Measurements from ENCODE around the gene DAPK1.

DAPK1 gene

DNA sequence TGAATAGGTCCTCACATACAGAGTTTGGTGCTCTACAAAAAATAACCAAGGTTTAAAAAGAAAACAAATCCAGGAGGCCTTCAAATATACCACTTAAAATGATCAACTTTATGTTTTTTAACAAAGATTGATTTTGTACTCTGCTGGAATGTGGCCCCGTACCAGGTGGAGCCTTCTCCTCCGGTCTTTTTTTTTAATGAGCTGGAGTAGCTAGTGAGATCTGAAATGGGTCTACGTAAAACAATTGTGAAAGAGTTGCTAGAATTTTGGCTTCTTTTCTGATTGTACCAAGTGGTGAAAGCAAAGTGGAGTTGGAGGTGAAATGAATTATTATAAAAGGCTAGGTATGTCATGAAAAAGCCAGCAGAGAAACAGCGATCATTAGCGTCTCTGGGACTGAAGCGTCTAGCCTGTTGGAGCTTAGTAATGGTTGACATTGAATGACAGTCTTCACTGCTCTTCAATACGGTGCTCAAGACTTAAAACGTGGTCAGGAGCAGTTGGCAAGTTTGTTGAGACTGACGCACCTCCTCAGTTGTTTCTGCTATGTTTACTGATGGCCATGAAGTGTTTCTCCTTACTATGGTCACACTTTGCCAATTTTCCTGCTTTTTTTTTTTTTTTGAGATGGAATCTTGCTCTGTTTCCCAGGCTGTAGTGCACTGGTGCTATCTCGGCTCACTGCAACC lies 84.4 kb downstream of the DAPK1 start:
- H3K4me3 ChIP-seq (ENCODE audit: low read depth, low read length) = no peak overlapping the region
- H3K9me3 ChIP-seq (ENCODE audit: control insufficient read depth, insufficient read depth, low read depth, low read length) = no peaks in the 10 kb centered on the region
- H3K4me1 ChIP-seq (ENCODE audit: control insufficient read depth, insufficient read depth, low read length) = 0 out of 2 replicates have a peak, but pooled peaks cover 3% of the 10 kb centered on the region
- CTCF ChIA-PET = interaction anchor here (1.3 kb wide), 1 partner anchor 80 kb away, joined by 3 read pairs; no protein-coding TSS in a partner anchor
- no peak overlapping the region for H3K27ac ChIP-seq (ENCODE audit: extremely low read depth, low read depth, low read length)
- POLR2A ChIA-PET = no interaction called here
- TF ChIP-seq ZNF433 (tag by site-specific recombination; IDR thresholded peaks at IDR 0.05; ENCODE audit: low read depth) (no peak), BCL11A (tag by site-specific recombination; IDR thresholded peaks at IDR 0.05; ENCODE audit: low read depth) (no peak), HOXA7 (CRISPR knock-in tag; IDR thresholded peaks at IDR 0.05; ENCODE audit: borderline replicate concordance) (no peak), ZNF366 (tag by site-specific recombination; conservative IDR thresholded peaks at IDR 0.05) (no peak), KLF7 (tag by site-specific recombination; IDR thresholded peaks at IDR 0.05; ENCODE audit: borderline replicate concordance) (no peak), ZNF548 (tag by site-specific recombination; IDR thresholded peaks at IDR 0.05) (no peak), SETDB1 (IDR thresholded peaks at IDR 0.05; ENCODE audit: insufficient read length, low read length) (no peak), ZNF416 (tag by site-specific recombination; IDR thresholded peaks at IDR 0.05) (no peak), ZNF394 (tag by site-specific recombination; IDR thresholded peaks at IDR 0.05; ENCODE audit: borderline replicate concordance) (no peak), ZNF121 (tag by site-specific recombination; IDR thresholded peaks at IDR 0.05) (no peak), ZNF555 (tag by site-specific recombination; conservative IDR thresholded peaks at IDR 0.05) (no peak)
- H3K36me3 ChIP-seq (ENCODE audit: control insufficient read depth in 2 of 2, insufficient read depth in 1 of 2, low read length in 2 of 2) = no peaks in the 10 kb centered on the region

- CTCF ChIA-PET = no interaction called here
- TF ChIP-seq ZNF791 (tag by site-specific recombination; IDR thresholded peaks at IDR 0.05) = no peak
- no peak for TF ChIP-seq ZNF747 (tag by site-specific recombination; IDR thresholded peaks at IDR 0.05)
- no peak for TF ChIP-seq MEIS1 (CRISPR knock-in tag; IDR thresholded peaks at IDR 0.05; ENCODE audit: borderline replicate concordance)
- no peak for TF ChIP-seq ZNF560 (tag by site-specific recombination; IDR thresholded peaks at IDR 0.05; ENCODE audit: borderline replicate concordance)
- no peak for TF ChIP-seq ZNF513 (tag by site-specific recombination; IDR thresholded peaks at IDR 0.05)
- TF ChIP-seq ZNF549 (tag by site-specific recombination; IDR thresholded peaks at IDR 0.05) = no peak
- no peak for TF ChIP-seq SALL2 (tag by site-specific recombination; IDR thresholded peaks at IDR 0.05; ENCODE audit: borderline replicate concordance)
- TF ChIP-seq ZBTB8A (tag by site-specific recombination; IDR thresholded peaks at IDR 0.05) = no peak
- TF ChIP-seq OVOL3 (tag by site-specific recombination; IDR thresholded peaks at IDR 0.05) = no peak
- no peak for TF ChIP-seq TSHZ1 (tag by site-specific recombination; IDR thresholded peaks at IDR 0.05; ENCODE audit: borderline replicate concordance)
- TF ChIP-seq, protein P1, sequence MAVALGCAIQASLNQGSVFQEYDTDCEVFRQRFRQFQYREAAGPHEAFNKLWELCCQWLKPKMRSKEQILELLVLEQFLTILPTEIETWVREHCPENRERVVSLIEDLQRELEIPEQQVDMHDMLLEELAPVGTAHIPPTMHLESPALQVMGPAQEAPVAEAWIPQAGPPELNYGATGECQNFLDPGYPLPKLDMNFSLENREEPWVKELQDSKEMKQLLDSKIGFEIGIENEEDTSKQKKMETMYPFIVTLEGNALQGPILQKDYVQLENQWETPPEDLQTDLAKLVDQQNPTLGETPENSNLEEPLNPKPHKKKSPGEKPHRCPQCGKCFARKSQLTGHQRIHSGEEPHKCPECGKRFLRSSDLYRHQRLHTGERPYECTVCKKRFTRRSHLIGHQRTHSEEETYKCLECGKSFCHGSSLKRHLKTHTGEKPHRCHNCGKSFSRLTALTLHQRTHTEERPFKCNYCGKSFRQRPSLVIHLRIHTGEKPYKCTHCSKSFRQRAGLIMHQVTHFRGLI (tag by site-specific recombination; IDR thresholded peaks at IDR 0.05) = no peak
- no peak for TF ChIP-seq KLF8 (tag by site-specific recombination; IDR thresholded peaks at IDR 0.05)
- no peak for TF ChIP-seq ZNF433 (tag by site-specific recombination; IDR thresholded peaks at IDR 0.05; ENCODE audit: low read depth)
- TF ChIP-seq ZNF777 (tag by site-specific recombination; IDR thresholded peaks at IDR 0.05; ENCODE audit: borderline replicate concordance) = no peak
- TF ChIP-seq ZNF341 (tag by site-specific recombination; IDR thresholded peaks at IDR 0.05; ENCODE audit: low read depth) = no peak
- no peak for TF ChIP-seq ZNF830 (tag by site-specific recombination; IDR thresholded peaks at IDR 0.05; ENCODE audit: low read depth)
- no peak for TF ChIP-seq ZNF19 (tag by site-specific recombination; IDR thresholded peaks at IDR 0.05; ENCODE audit: low read depth)
- POLR2A ChIA-PET = no interaction called here
- Histone ChIP-seq H3K9me3 (ENCODE audit: control insufficient read depth, insufficient read depth, low read depth, low read length) (no peaks in the 10 kb centered on the region), H3K4me1 (ENCODE audit: control insufficient read depth, insufficient read depth, low read length) (peaks cover 5% of the 10 kb centered on the region; the same call in 1 of the 2 replicates), H3K36me3 (ENCODE audit: control insufficient read depth in 2 of 2, insufficient read depth in 1 of 2, low read length in 2 of 2) (no peaks in the 10 kb centered on the region), H3K4me3 (ENCODE audit: low read depth, low read length) (no peak overlapping the region), H3K27ac (ENCODE audit: extremely low read depth, low read depth, low read length) (no peak overlapping the region)
Measured at GRCh38 chr9:87584326-87584725, 86.7 kb downstream of the DAPK1 start.
